HepG2 (cell line): ENCODE measurements around the gene TMEM143. TPM values are rescaled to one million over a fixed set of nuclear protein-coding genes. Genes with fewer than 3 reads are reported as not detected.

Experiments
- AGO2 ChIP-seq: fragments of 200-400 bp; formaldehyde crosslinking; optimal IDR thresholded peaks from 2 replicates; pipeline ENCODE3; 2017; ENCODE audit warnings: mild to moderate bottlenecking, low read depth, low read length, moderate library complexity
- ELF1 ChIP-seq: sonication (generic); formaldehyde crosslinking; IDR thresholded peaks from 2 replicates; pipeline ENCODE4 v1.4.0; 2020; ENCODE audit warnings: missing genetic modification reagents
- GPN1 ChIP-seq: sonication (generic); formaldehyde crosslinking; IDR thresholded peaks from 2 replicates; pipeline ENCODE4 v1.5.1; 2020; ENCODE audit warnings: missing genetic modification reagents, borderline replicate concordance
- IRF2 ChIP-seq: IDR thresholded peaks from 2 replicates; pipeline ENCODE4 v1.6.1; 2018; ENCODE audit warnings: missing genetic modification reagents, missing compliant biosample characterization
- TBP ChIP-seq: sonication (generic); formaldehyde crosslinking; IDR thresholded peaks from 2 replicates; pipeline ENCODE4 v1.5.0; 2020; ENCODE audit warnings: missing genetic modification reagents
- XRCC5 ChIP-seq: fragments of 200-400 bp; formaldehyde crosslinking; optimal IDR thresholded peaks from 2 replicates; pipeline ENCODE3; 2017; ENCODE audit warnings: mild to moderate bottlenecking, low read length
- ZBTB20 ChIP-seq: sonication (generic); formaldehyde crosslinking; IDR thresholded peaks from 2 replicates; pipeline ENCODE4 v1.8.1; 2023; ENCODE audit warnings: missing genetic modification reagents, low read depth, mild to moderate bottlenecking, borderline replicate concordance
- ZNF251 ChIP-seq: sonication (generic); formaldehyde crosslinking; IDR thresholded peaks from 2 replicates; pipeline ENCODE4 v1.9.0; 2021; ENCODE audit warnings: mild to moderate bottlenecking, missing genetic modification reagents
- ZSCAN12 ChIP-seq: sonication (generic); formaldehyde crosslinking; IDR thresholded peaks from 2 replicates; pipeline ENCODE4 v1.9.0; 2021; ENCODE audit warnings: mild to moderate bottlenecking, missing genetic modification reagents
- polyA plus RNA-seq, 8 experiments: library from polyadenylated mRNA; depleted of rRNA in 3 of 8; stranded (reverse) in 7 of 8; unstranded in 1 of 8; fragments of >200 nt; fragmentation: Illumina TruSeq in 4 of 8; extraction: Trizol in 4 of 8; gene quantifications; 2 replicates each; pipeline versions ENCODE4 v1.2.1 to v1.2.3, GENCODE V29; 2011 to 2016; ENCODE audit warnings: low read depth in 4 of 8, missing spikeins in 1 of 8, mixed read lengths in 1 of 8; ENCODE audit not compliant: insufficient read depth in 1 of 8
- total RNA-seq, 5 experiments: library from RNA; depleted of rRNA; stranded (reverse); fragments of >200 nt; fragmentation: Illumina TruSeq; extraction: Trizol; gene quantifications; 2 replicates each; pipeline ENCODE4 v1.2.3, GENCODE V29; 2016; ENCODE audit warnings: low read depth in 1 of 5
- TF ChIP-seq, protein P1 (sequence below): sonication (generic); formaldehyde crosslinking; IDR thresholded peaks from 2 replicates; pipeline ENCODE4 v1.4.0; 2020; ENCODE audit warnings: missing genetic modification reagents, borderline replicate concordance
- TF ChIP-seq, protein P2 (sequence below), 2 experiments: sonication (generic) in 1 of 2; formaldehyde crosslinking in 1 of 2; IDR thresholded peaks; 2 replicates each; pipeline versions ENCODE4 v1.6.1 to v1.9.0; 2014 to 2022; ENCODE audit warnings: antibody characterized with exemption in 1 of 2, borderline replicate concordance in 1 of 2, inconsistent platforms in 1 of 2, low read depth in 1 of 2, missing genetic modification reagents in 1 of 2
- TF ChIP-seq, protein P3 (sequence below): IDR thresholded peaks from 2 replicates; pipeline ENCODE4 v1.6.1; 2016; ENCODE audit warnings: low read depth, control low read depth
- TF ChIP-seq, protein P4 (sequence below): sonication (generic); formaldehyde crosslinking; IDR thresholded peaks from 2 replicates; pipeline ENCODE4 v1.4.0; 2020; ENCODE audit warnings: missing genetic modification reagents, mild to moderate bottlenecking, borderline replicate concordance

The TMEM143 gene
- total and polyA plus RNA-seq, 2 of the 13 experiments (the other 11 are each of a cell fraction or from before 2014, with no cell fraction given): 7.7 to 11.3 TPM

DNA sequence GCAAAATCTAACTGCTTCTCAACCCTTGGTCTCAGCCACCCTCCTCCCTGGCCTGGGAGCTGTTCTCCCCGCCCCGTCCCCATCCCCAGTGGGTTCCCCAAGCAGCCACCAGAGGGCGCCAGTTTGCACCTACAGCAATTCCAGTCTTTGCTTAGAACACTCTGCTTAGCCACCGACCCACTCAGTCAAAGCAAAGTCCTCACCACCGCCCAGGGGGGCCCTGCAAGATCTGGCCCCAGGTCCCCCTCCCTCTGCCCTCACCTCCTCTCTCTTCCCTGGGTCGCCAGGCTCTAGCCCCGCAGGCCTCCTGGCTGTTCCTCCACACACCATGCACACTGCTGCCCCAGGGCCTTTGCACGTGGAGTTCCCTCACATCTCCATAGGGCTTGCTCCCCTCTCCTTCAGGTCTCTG is 12.4 kb downstream of the TMEM143 start (continued):
- TF ChIP-seq, protein P1, sequence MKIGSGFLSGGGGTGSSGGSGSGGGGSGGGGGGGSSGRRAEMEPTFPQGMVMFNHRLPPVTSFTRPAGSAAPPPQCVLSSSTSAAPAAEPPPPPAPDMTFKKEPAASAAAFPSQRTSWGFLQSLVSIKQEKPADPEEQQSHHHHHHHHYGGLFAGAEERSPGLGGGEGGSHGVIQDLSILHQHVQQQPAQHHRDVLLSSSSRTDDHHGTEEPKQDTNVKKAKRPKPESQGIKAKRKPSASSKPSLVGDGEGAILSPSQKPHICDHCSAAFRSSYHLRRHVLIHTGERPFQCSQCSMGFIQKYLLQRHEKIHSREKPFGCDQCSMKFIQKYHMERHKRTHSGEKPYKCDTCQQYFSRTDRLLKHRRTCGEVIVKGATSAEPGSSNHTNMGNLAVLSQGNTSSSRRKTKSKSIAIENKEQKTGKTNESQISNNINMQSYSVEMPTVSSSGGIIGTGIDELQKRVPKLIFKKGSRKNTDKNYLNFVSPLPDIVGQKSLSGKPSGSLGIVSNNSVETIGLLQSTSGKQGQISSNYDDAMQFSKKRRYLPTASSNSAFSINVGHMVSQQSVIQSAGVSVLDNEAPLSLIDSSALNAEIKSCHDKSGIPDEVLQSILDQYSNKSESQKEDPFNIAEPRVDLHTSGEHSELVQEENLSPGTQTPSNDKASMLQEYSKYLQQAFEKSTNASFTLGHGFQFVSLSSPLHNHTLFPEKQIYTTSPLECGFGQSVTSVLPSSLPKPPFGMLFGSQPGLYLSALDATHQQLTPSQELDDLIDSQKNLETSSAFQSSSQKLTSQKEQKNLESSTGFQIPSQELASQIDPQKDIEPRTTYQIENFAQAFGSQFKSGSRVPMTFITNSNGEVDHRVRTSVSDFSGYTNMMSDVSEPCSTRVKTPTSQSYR: no peak
- TF ChIP-seq, protein P2, sequence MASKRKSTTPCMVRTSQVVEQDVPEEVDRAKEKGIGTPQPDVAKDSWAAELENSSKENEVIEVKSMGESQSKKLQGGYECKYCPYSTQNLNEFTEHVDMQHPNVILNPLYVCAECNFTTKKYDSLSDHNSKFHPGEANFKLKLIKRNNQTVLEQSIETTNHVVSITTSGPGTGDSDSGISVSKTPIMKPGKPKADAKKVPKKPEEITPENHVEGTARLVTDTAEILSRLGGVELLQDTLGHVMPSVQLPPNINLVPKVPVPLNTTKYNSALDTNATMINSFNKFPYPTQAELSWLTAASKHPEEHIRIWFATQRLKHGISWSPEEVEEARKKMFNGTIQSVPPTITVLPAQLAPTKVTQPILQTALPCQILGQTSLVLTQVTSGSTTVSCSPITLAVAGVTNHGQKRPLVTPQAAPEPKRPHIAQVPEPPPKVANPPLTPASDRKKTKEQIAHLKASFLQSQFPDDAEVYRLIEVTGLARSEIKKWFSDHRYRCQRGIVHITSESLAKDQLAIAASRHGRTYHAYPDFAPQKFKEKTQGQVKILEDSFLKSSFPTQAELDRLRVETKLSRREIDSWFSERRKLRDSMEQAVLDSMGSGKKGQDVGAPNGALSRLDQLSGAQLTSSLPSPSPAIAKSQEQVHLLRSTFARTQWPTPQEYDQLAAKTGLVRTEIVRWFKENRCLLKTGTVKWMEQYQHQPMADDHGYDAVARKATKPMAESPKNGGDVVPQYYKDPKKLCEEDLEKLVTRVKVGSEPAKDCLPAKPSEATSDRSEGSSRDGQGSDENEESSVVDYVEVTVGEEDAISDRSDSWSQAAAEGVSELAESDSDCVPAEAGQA (IDR thresholded peaks at IDR 0.05; ENCODE audit: low read depth): no peak
- TF ChIP-seq, protein P2 (CRISPR knock-in tag; IDR thresholded peaks at IDR 0.05; ENCODE audit: borderline replicate concordance): no peak
- TF ChIP-seq ELF1 (CRISPR knock-in tag) (no peak), XRCC5 (peak; percentile 20), IRF2 (CRISPR knock-in tag) (no peak), ZNF251 (no peak), ZSCAN12 (CRISPR knock-in tag) (no peak), ZBTB20 (no peak), GPN1 (CRISPR knock-in tag) (no peak), AGO2 (no peak), TBP (no peak)
- TF ChIP-seq, protein P3, sequence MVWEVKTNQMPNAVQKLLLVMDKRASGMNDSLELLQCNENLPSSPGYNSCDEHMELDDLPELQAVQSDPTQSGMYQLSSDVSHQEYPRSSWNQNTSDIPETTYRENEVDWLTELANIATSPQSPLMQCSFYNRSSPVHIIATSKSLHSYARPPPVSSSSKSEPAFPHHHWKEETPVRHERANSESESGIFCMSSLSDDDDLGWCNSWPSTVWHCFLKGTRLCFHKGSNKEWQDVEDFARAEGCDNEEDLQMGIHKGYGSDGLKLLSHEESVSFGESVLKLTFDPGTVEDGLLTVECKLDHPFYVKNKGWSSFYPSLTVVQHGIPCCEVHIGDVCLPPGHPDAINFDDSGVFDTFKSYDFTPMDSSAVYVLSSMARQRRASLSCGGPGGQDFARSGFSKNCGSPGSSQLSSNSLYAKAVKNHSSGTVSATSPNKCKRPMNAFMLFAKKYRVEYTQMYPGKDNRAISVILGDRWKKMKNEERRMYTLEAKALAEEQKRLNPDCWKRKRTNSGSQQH (CRISPR knock-in tag): no peak
- TF ChIP-seq, protein P4, sequence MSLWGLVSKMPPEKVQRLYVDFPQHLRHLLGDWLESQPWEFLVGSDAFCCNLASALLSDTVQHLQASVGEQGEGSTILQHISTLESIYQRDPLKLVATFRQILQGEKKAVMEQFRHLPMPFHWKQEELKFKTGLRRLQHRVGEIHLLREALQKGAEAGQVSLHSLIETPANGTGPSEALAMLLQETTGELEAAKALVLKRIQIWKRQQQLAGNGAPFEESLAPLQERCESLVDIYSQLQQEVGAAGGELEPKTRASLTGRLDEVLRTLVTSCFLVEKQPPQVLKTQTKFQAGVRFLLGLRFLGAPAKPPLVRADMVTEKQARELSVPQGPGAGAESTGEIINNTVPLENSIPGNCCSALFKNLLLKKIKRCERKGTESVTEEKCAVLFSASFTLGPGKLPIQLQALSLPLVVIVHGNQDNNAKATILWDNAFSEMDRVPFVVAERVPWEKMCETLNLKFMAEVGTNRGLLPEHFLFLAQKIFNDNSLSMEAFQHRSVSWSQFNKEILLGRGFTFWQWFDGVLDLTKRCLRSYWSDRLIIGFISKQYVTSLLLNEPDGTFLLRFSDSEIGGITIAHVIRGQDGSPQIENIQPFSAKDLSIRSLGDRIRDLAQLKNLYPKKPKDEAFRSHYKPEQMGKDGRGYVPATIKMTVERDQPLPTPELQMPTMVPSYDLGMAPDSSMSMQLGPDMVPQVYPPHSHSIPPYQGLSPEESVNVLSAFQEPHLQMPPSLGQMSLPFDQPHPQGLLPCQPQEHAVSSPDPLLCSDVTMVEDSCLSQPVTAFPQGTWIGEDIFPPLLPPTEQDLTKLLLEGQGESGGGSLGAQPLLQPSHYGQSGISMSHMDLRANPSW (CRISPR knock-in tag): no peak
